Activated naive CD4-positive, alpha-beta T cell treated with anti-CD3 and anti-CD28 coated beads, Interleukin-2, amount 50 U/mL, for 24 hours (primary cell): ENCODE measurements around the gene CTSL.
"Not testable (repeated sequence)": the region's sequence is repeated elsewhere in the genome, so short reads cannot be mapped to it uniquely, and the experiment has no call there.

Source experiments
- H3K27ac Mint-ChIP-seq: one replicate; pipeline ENCODE4 v1.8.0; 2021; ENCODE audit warnings: mild to moderate bottlenecking, mixed read lengths
- H3K27me3 Mint-ChIP-seq: one replicate; pipeline ENCODE4 v1.8.0; 2021; ENCODE audit warnings: mixed read lengths
- H3K36me3 Mint-ChIP-seq: one replicate; pipeline ENCODE4 v1.8.0; 2021; ENCODE audit warnings: mixed read lengths
- H3K4me1 Mint-ChIP-seq: one replicate; pipeline ENCODE4 v1.8.0; 2021; ENCODE audit warnings: mixed read lengths
- H3K4me3 Mint-ChIP-seq: one replicate; pipeline ENCODE4 v1.8.0; 2021; ENCODE audit warnings: mild to moderate bottlenecking, mixed read lengths
- H3K9me3 Mint-ChIP-seq: one replicate; pipeline ENCODE4 v1.8.0; 2021; ENCODE audit warnings: mixed read lengths

The CTSL gene

GRCh38 chr9:87732756-87733155, 6.8 kb downstream of the CTSL start:
- H3K27me3 Mint-ChIP-seq = peaks cover 9% of the 10 kb centered on the region
- peaks cover 37% of the 10 kb centered on the region for H3K4me1 Mint-ChIP-seq
- peaks cover 6% of the 10 kb centered on the region for H3K36me3 Mint-ChIP-seq
- H3K4me3 Mint-ChIP-seq = no peak overlapping the region
- H3K9me3 Mint-ChIP-seq = peaks cover 6% of the 10 kb centered on the region
- no peak overlapping the region for H3K27ac Mint-ChIP-seq

GRCh38 chr9:87733273-87734052, 7.5 kb downstream of the CTSL start:
- peaks cover 30% of the 10 kb centered on the region for H3K4me1 Mint-ChIP-seq
- H3K9me3 Mint-ChIP-seq = peaks cover 10% of the 10 kb centered on the region
- H3K27ac Mint-ChIP-seq = no peak overlapping the region
- peaks cover 9% of the 10 kb centered on the region for H3K27me3 Mint-ChIP-seq
- H3K4me3 Mint-ChIP-seq = no peak overlapping the region
- peaks cover 5% of the 10 kb centered on the region for H3K36me3 Mint-ChIP-seq

- peaks cover 23% of the 10 kb centered on the region for H3K4me1 Mint-ChIP-seq
- H3K27me3 Mint-ChIP-seq = peaks cover 9% of the 10 kb centered on the region
- peaks cover 10% of the 10 kb centered on the region for H3K9me3 Mint-ChIP-seq
- H3K36me3 Mint-ChIP-seq = peaks cover 5% of the 10 kb centered on the region
- H3K4me3 Mint-ChIP-seq = no peak overlapping the region
- H3K27ac Mint-ChIP-seq = no peak overlapping the region
Observed at GRCh38 chr9:87734106-87734505, 8.2 kb downstream of the CTSL start.

- Mint-ChIP-seq H3K4me3 (no peak overlapping the region), H3K27me3 (peaks cover 6% of the 10 kb centered on the region), H3K4me1 (peaks cover 13% of the 10 kb centered on the region), H3K36me3 (peaks cover 1% of the 10 kb centered on the region), H3K9me3 (peaks cover 10% of the 10 kb centered on the region), H3K27ac (no peak overlapping the region)
Observed at GRCh38 chr9:87739546-87739945, 13.6 kb downstream of the CTSL start.

GRCh38 chr9:87740209-87740608, 14.3 kb downstream of the CTSL start:
- peaks cover 1% of the 10 kb centered on the region for H3K36me3 Mint-ChIP-seq
- peaks cover 9% of the 10 kb centered on the region for H3K9me3 Mint-ChIP-seq
- peaks cover 6% of the 10 kb centered on the region for H3K27me3 Mint-ChIP-seq
- H3K4me1 Mint-ChIP-seq = peaks cover 13% of the 10 kb centered on the region
- no peak overlapping the region for H3K27ac Mint-ChIP-seq
- H3K4me3 Mint-ChIP-seq = no peak overlapping the region

- H3K9me3 Mint-ChIP-seq = peaks cover 6% of the 10 kb centered on the region
- peaks cover 3% of the 10 kb centered on the region for H3K27me3 Mint-ChIP-seq
- H3K27ac Mint-ChIP-seq = no peak overlapping the region
- H3K36me3 Mint-ChIP-seq = peaks cover 1% of the 10 kb centered on the region
- H3K4me3 Mint-ChIP-seq = no peak overlapping the region
- H3K4me1 Mint-ChIP-seq = peaks cover 13% of the 10 kb centered on the region
Observed at GRCh38 chr9:87741326-87741725, 15.4 kb downstream of the CTSL start.

GRCh38 chr9:87741891-87742290, 16.0 kb downstream of the CTSL start:
- Mint-ChIP-seq H3K4me1 (peaks cover 13% of the 10 kb centered on the region), H3K27me3 (peaks cover 3% of the 10 kb centered on the region), H3K36me3 (peaks cover 1% of the 10 kb centered on the region), H3K27ac (no peak overlapping the region), H3K4me3 (no peak overlapping the region), H3K9me3 (peaks cover 6% of the 10 kb centered on the region)

GRCh38 chr9:87742813-87743428, 17.0 kb downstream of the CTSL start:
- Mint-ChIP-seq H3K4me3 (no peak overlapping the region), H3K27ac (no peak overlapping the region), H3K9me3 (peaks cover 2% of the 10 kb centered on the region), H3K4me1 (peaks cover 13% of the 10 kb centered on the region), H3K27me3 (peaks cover 1% of the 10 kb centered on the region), H3K36me3 (peaks cover 1% of the 10 kb centered on the region)

- not testable (repeated sequence) for H3K27me3 Mint-ChIP-seq, H3K27ac Mint-ChIP-seq, H3K4me3 Mint-ChIP-seq, H3K36me3 Mint-ChIP-seq, H3K9me3 Mint-ChIP-seq
- peaks cover 13% of the 10 kb centered on the region for H3K4me1 Mint-ChIP-seq
Observed at GRCh38 chr9:87744247-87744646, 18.3 kb downstream of the CTSL start.

GRCh38 chr9:87746186-87746585, 20.3 kb downstream of the CTSL start:
- Mint-ChIP-seq H3K27ac (no peak overlapping the region), H3K4me1 (peaks cover 8% of the 10 kb centered on the region), H3K4me3 (no peak overlapping the region), H3K9me3 (no peaks in the 10 kb centered on the region), H3K36me3 (peaks cover 1% of the 10 kb centered on the region), H3K27me3 (no peaks in the 10 kb centered on the region)

- H3K4me3 Mint-ChIP-seq = no peak overlapping the region
Observed at GRCh38 chr9:87748881-87749280, 23.0 kb downstream of the CTSL start.

GRCh38 chr9:87749335-87750035, 23.6 kb downstream of the CTSL start:
- Mint-ChIP-seq H3K27ac (no peak overlapping the region), H3K4me3 (no peak overlapping the region), H3K9me3 (no peaks in the 10 kb centered on the region), H3K36me3 (no peaks in the 10 kb centered on the region), H3K27me3 (no peaks in the 10 kb centered on the region), H3K4me1 (no peaks in the 10 kb centered on the region)

More at GRCh38 chr9:87748881-87749280, 23.0 kb downstream of the CTSL start:
- Mint-ChIP-seq H3K4me1 (no peaks in the 10 kb centered on the region), H3K9me3 (no peaks in the 10 kb centered on the region), H3K27ac (no peak overlapping the region), H3K27me3 (no peaks in the 10 kb centered on the region), H3K36me3 (no peaks in the 10 kb centered on the region)

GRCh38 chr9:87750726-87751125, 24.8 kb downstream of the CTSL start:
- Mint-ChIP-seq H3K36me3 (no peaks in the 10 kb centered on the region), H3K27ac (no peak overlapping the region), H3K4me1 (no peaks in the 10 kb centered on the region), H3K9me3 (no peaks in the 10 kb centered on the region), H3K4me3 (no peak overlapping the region), H3K27me3 (no peaks in the 10 kb centered on the region)

GRCh38 chr9:87751423-87751822, 25.5 kb downstream of the CTSL start:
- no peak overlapping the region for H3K27ac Mint-ChIP-seq
- no peak overlapping the region for H3K4me3 Mint-ChIP-seq
- H3K27me3 Mint-ChIP-seq = no peaks in the 10 kb centered on the region
- H3K4me1 Mint-ChIP-seq = no peaks in the 10 kb centered on the region
- H3K9me3 Mint-ChIP-seq = no peaks in the 10 kb centered on the region
- no peaks in the 10 kb centered on the region for H3K36me3 Mint-ChIP-seq

- Mint-ChIP-seq H3K36me3 (no peaks in the 10 kb centered on the region), H3K9me3 (no peaks in the 10 kb centered on the region), H3K27ac (no peak overlapping the region), H3K27me3 (no peaks in the 10 kb centered on the region), H3K4me3 (no peak overlapping the region), H3K4me1 (no peaks in the 10 kb centered on the region)
Observed at GRCh38 chr9:87751868-87752267, 25.9 kb downstream of the CTSL start.

GRCh38 chr9:87753313-87753712, 27.4 kb downstream of the CTSL start:
- Mint-ChIP-seq H3K27me3 (no peaks in the 10 kb centered on the region), H3K4me1 (no peaks in the 10 kb centered on the region), H3K9me3 (no peaks in the 10 kb centered on the region)

More at GRCh38 chr9:87753313-87753712, 27.4 kb downstream of the CTSL start:
- Mint-ChIP-seq H3K36me3 (no peaks in the 10 kb centered on the region), H3K27ac (no peak overlapping the region), H3K4me3 (no peak overlapping the region)
